Measurements from ENCODE around the gene CNDP2.

- TF ChIP-seq EZH2phosphoT487 (IDR thresholded peaks at IDR 0.05; ENCODE audit: borderline replicate concordance, low read length), result no peak
- peak; percentile 71 for TF ChIP-seq CTCF (IDR thresholded peaks at IDR 0.05; ENCODE audit: low read depth, low read length, poor library complexity, severe bottlenecking)
Measured at GRCh38 chr18:74493689-74494088, 2.5 kb upstream of the CNDP2 start.

Measured in DOHH2 (cell line).